ENCODE data around the gene PTPN14.
"Not testable (repeated sequence)": the region's sequence is repeated elsewhere in the genome, so short reads cannot be mapped to it uniquely, and the experiment has no call there.

PTPN14 gene

GRCh38 chr1:214506972-214507431 lies 44.4 kb downstream of the PTPN14 start:
- no peak for DNase-seq

GRCh38 chr1:214505134-214505533 lies 46.3 kb downstream of the PTPN14 start:
- DNase-seq, result no peak

GRCh38 chr1:214504330-214504729 lies 47.1 kb downstream of the PTPN14 start:
- DNase-seq, result no peak

GRCh38 chr1:214503553-214503952 lies 47.8 kb downstream of the PTPN14 start:
- no peak for DNase-seq

GRCh38 chr1:214500340-214501055 lies 50.9 kb downstream of the PTPN14 start:
- DNase-seq, result no peak

GRCh38 chr1:214499732-214500131 lies 51.7 kb downstream of the PTPN14 start:
- DNase-seq, result no peak

GRCh38 chr1:214498021-214498420 lies 53.4 kb downstream of the PTPN14 start:
- DNase-seq, result no peak

GRCh38 chr1:214496126-214496525 lies 55.3 kb downstream of the PTPN14 start:
- no peak for DNase-seq

GRCh38 chr1:214494706-214495105 lies 56.7 kb downstream of the PTPN14 start:
- no peak for DNase-seq

GRCh38 chr1:214494179-214494578 lies 57.2 kb downstream of the PTPN14 start:
- not testable (repeated sequence) for DNase-seq

- no peak for DNase-seq
Measured at GRCh38 chr1:214493126-214493796, 58.1 kb downstream of the PTPN14 start.

GRCh38 chr1:214492401-214493075 lies 58.9 kb downstream of the PTPN14 start:
- no peak for DNase-seq

GRCh38 chr1:214491468-214492146 lies 59.8 kb downstream of the PTPN14 start:
- no peak for DNase-seq

GRCh38 chr1:214485151-214485550 lies 66.3 kb downstream of the PTPN14 start:
- DNase-seq, result no peak

- not testable (repeated sequence) for DNase-seq
Measured at GRCh38 chr1:214483180-214483579, 68.2 kb downstream of the PTPN14 start.

GRCh38 chr1:214481983-214482634 lies 69.3 kb downstream of the PTPN14 start:
- not testable (repeated sequence) for DNase-seq

GRCh38 chr1:214476986-214477870 lies 74.2 kb downstream of the PTPN14 start:
- DNase-seq, result no peak

- no peak for DNase-seq
Measured at GRCh38 chr1:214476229-214476985, 75.0 kb downstream of the PTPN14 start.

- DNase-seq, result no peak
Measured at GRCh38 chr1:214475746-214476145, 75.7 kb downstream of the PTPN14 start.

GRCh38 chr1:214475331-214475730 lies 76.1 kb downstream of the PTPN14 start:
- DNase-seq, result no peak

GRCh38 chr1:214474467-214474866 lies 76.9 kb downstream of the PTPN14 start:
- DNase-seq, result no peak
